Astrocyte of the spinal cord (primary cell): ENCODE results near the gene NTMT1.

Source experiments
- DNase-seq: peaks from one replicate; pipeline ENCODE4 v3.0.0; 2011; ENCODE audit warnings: low read depth, low spot score
- H3K4me3 ChIP-seq: 2 replicates; pipeline ENCODE4 v1.5.1; 2011; ENCODE audit warnings: low read depth, mild to moderate bottlenecking, low read length, moderate library complexity
- CTCF ChIP-seq: IDR thresholded peaks from 2 replicates; pipeline ENCODE4 v1.5.1; 2012; ENCODE audit warnings: low read depth, mild to moderate bottlenecking, low read length, inconsistent platforms
- in situ Hi-C: cut with HindIII; loops from 2 replicates; pipeline ENCODE4 v1.10.0; 2017; ENCODE audit warnings: low sequenced_read_pairs

The NTMT1 gene

GRCh38 chr9:129617167-129617566 lies 8.8 kb upstream of the NTMT1 start:
- H3K4me3 ChIP-seq: no peak overlapping the region
- TF ChIP-seq CTCF: peak; percentile 77
- in situ Hi-C loops: no loop called here
- peak; percentile 73 for DNase-seq

- peak overlapping the region; percentile 35 for H3K4me3 ChIP-seq
- in situ Hi-C loops: no loop called here
- TF ChIP-seq CTCF: peak; percentile 34
- DNase-seq: no peak
Measured at GRCh38 chr9:129619787-129620668, 5.9 kb upstream of the NTMT1 start.

- TF ChIP-seq CTCF: no peak
- in situ Hi-C loops: no loop called here
- no peak for DNase-seq
- H3K4me3 ChIP-seq: peak within 1 kb of the TSS; percentile 35
Measured at GRCh38 chr9:129620669-129621295, 5.2 kb upstream of the NTMT1 start, which contains the start of gene C9orf50. TSS of gene C9orf50 (minus strand) at chr9:129621101. CDS start at chr9:129620574, 527 bp downstream.

GRCh38 chr9:129623331-129623730 lies 2.6 kb upstream of the NTMT1 start:
- in situ Hi-C loops: no loop called here
- TF ChIP-seq CTCF: no peak
- no peak overlapping the region for H3K4me3 ChIP-seq
- DNase-seq: peak; percentile 38

- peak; percentile 90 for TF ChIP-seq CTCF
- in situ Hi-C loops: no loop called here
- no peak overlapping the region for H3K4me3 ChIP-seq
- DNase-seq: peak; percentile 51
Measured at GRCh38 chr9:129624168-129624759, 1.7 kb upstream of the NTMT1 start.

- no peak for DNase-seq
Measured at GRCh38 chr9:129624947-129625346, 1.0 kb upstream of the NTMT1 start.

More at GRCh38 chr9:129624947-129625346, 1.0 kb upstream of the NTMT1 start:
- in situ Hi-C loops: no loop called here
- H3K4me3 ChIP-seq: no peak overlapping the region
- no peak for TF ChIP-seq CTCF
